H9 (cell line): ENCODE results near the gene KLF1. TPM values are rescaled to one million over a fixed set of nuclear protein-coding genes. Genes with fewer than 3 reads are reported as not detected.

ENCODE experiments used
- DNase-seq: peaks from one replicate; pipeline ENCODE4 v3.0.0-alpha.2; 2017
- H2AFZ ChIP-seq: one replicate; pipeline ENCODE4 v1.6.1; 2013; ENCODE audit warnings: mild to moderate bottlenecking, low read length, control low read depth, moderate library complexity
- H2AK5ac ChIP-seq: 2 replicates; pipeline ENCODE4 v1.6.1; 2013; ENCODE audit warnings: low read length, control low read depth, mixed read lengths; ENCODE audit not compliant: insufficient read length
- H2BK120ac ChIP-seq: one replicate; pipeline ENCODE4 v1.6.1; 2013; ENCODE audit warnings: low read depth, mild to moderate bottlenecking, low read length, control low read depth, inconsistent platforms; ENCODE audit not compliant: poor library complexity, severe bottlenecking
- H2BK12ac ChIP-seq: 2 replicates; pipeline ENCODE4 v1.6.1; 2013; ENCODE audit warnings: low read length, control low read depth, mixed read lengths, low read depth; ENCODE audit not compliant: insufficient read length
- H2BK15ac ChIP-seq: 2 replicates; pipeline ENCODE4 v1.6.1; 2013; ENCODE audit warnings: low read depth, low read length, control low read depth
- H2BK20ac ChIP-seq: one replicate; pipeline ENCODE4 v1.6.1; 2013; ENCODE audit warnings: low read depth, mild to moderate bottlenecking, low read length, control low read depth, inconsistent platforms; ENCODE audit not compliant: poor library complexity, severe bottlenecking
- H2BK5ac ChIP-seq: 2 replicates; pipeline ENCODE4 v1.6.1; 2013; ENCODE audit warnings: low read length, control low read depth, mixed read lengths; ENCODE audit not compliant: insufficient read length
- H3K14ac ChIP-seq: 2 replicates; pipeline ENCODE4 v1.6.1; 2013; ENCODE audit warnings: low read length, control low read depth; ENCODE audit not compliant: insufficient read depth
- H3K18ac ChIP-seq: 2 replicates; pipeline ENCODE4 v1.6.1; 2013; ENCODE audit warnings: low read depth, mild to moderate bottlenecking, mixed read lengths, low read length, control low read depth; ENCODE audit not compliant: insufficient read length
- H3K23ac ChIP-seq: 2 replicates; pipeline ENCODE4 v1.6.1; 2013; ENCODE audit warnings: low read length, control low read depth, mixed read lengths, low read depth; ENCODE audit not compliant: insufficient read length
- H3K23me2 ChIP-seq: 2 replicates; pipeline ENCODE4 v1.6.1; 2013; ENCODE audit warnings: low read depth, mild to moderate bottlenecking, mixed read lengths, low read length, control low read depth; ENCODE audit not compliant: insufficient read length, poor library complexity, severe bottlenecking
- H3K27ac ChIP-seq: 2 replicates; pipeline ENCODE4 v1.5.1; 2013; ENCODE audit warnings: low read length, control low read depth, mixed read lengths, low read depth; ENCODE audit not compliant: insufficient read length
- H3K27me3 ChIP-seq: 2 replicates; pipeline ENCODE4 v1.6.1; 2013; ENCODE audit warnings: low read length, control low read depth, inconsistent platforms; ENCODE audit not compliant: insufficient read depth
- H3K4ac ChIP-seq: 2 replicates; pipeline ENCODE4 v1.6.1; 2013; ENCODE audit warnings: low read depth, mild to moderate bottlenecking, control low read depth, inconsistent platforms, low read length, moderate library complexity
- H3K4me1 ChIP-seq: 2 replicates; pipeline ENCODE4 v1.6.1; 2013; ENCODE audit warnings: low read length, control low read depth, inconsistent platforms; ENCODE audit not compliant: insufficient read depth
- H3K4me2 ChIP-seq: 2 replicates; pipeline ENCODE4 v1.6.1; 2013; ENCODE audit warnings: low read length, control low read depth, mixed read lengths; ENCODE audit not compliant: insufficient read length, insufficient read depth
- H3K56ac ChIP-seq: 2 replicates; pipeline ENCODE4 v1.6.1; 2013; ENCODE audit warnings: low read depth, mild to moderate bottlenecking, mixed read lengths, low read length, control low read depth; ENCODE audit not compliant: insufficient read length
- H3K79me1 ChIP-seq: 2 replicates; pipeline ENCODE4 v1.6.1; 2013; ENCODE audit warnings: low read depth, mild to moderate bottlenecking, moderate library complexity, low read length, control low read depth, inconsistent platforms; ENCODE audit not compliant: insufficient read depth, poor library complexity, severe bottlenecking
- H3K79me2 ChIP-seq: 2 replicates; pipeline ENCODE4 v1.6.1; 2013; ENCODE audit warnings: low read length, control low read depth, inconsistent platforms; ENCODE audit not compliant: insufficient read depth
- H3K9ac ChIP-seq: 2 replicates; pipeline ENCODE4 v1.6.1; 2013; ENCODE audit warnings: low read length, control low read depth, mixed read lengths; ENCODE audit not compliant: insufficient read length; ENCODE audit errors: extremely low read depth
- H3K9me3 ChIP-seq: one replicate; pipeline ENCODE4 v1.6.1; 2013; ENCODE audit warnings: low read depth, low read length, inconsistent platforms; ENCODE audit not compliant: control insufficient read depth
- H3T11ph ChIP-seq: one replicate; pipeline ENCODE4 v1.6.1; 2013; ENCODE audit warnings: mild to moderate bottlenecking, low read length, control low read depth, inconsistent platforms
- H4K20me1 ChIP-seq: one replicate; pipeline ENCODE4 v1.6.1; 2013; ENCODE audit not compliant: control insufficient read depth, insufficient read length, insufficient read depth
- H4K5ac ChIP-seq: 2 replicates; pipeline ENCODE4 v1.6.1; 2013; ENCODE audit warnings: low read depth, mild to moderate bottlenecking, mixed read lengths, low read length, control low read depth; ENCODE audit not compliant: insufficient read length
- H4K8ac ChIP-seq: replicated peaks from 2 replicates; pipeline ENCODE4 v1.6.1; 2013; ENCODE audit warnings: low read length, control low read depth, mixed read lengths, low read depth; ENCODE audit not compliant: insufficient read length
- H4K91ac ChIP-seq: 2 replicates; pipeline ENCODE4 v1.6.1; 2013; ENCODE audit warnings: low read depth, mild to moderate bottlenecking, moderate library complexity, mixed read lengths, low read length, control low read depth; ENCODE audit not compliant: insufficient read length
- H3K27ac Mint-ChIP-seq, 3 experiments: 2 replicates in 2 of 3; 3 replicates in 1 of 3; pipeline ENCODE4 v1.8.0; 2020 to 2021; ENCODE audit warnings: mixed read lengths in 3 of 3, mild to moderate bottlenecking in 1 of 3, moderate library complexity in 1 of 3
- H3K27me3 Mint-ChIP-seq: 2 replicates; pipeline ENCODE4 v1.8.0; 2021; ENCODE audit warnings: low read depth, mild to moderate bottlenecking, moderate library complexity, mixed read lengths
- H3K36me3 Mint-ChIP-seq, 3 experiments: 2 replicates in 2 of 3; 3 replicates in 1 of 3; pipeline ENCODE4 v1.8.0; 2020 to 2021; ENCODE audit warnings: low read depth in 3 of 3, mixed read lengths in 3 of 3; ENCODE audit not compliant: insufficient read depth in 1 of 3
- H3K4me1 Mint-ChIP-seq, 2 experiments: 2 replicates each; pipeline ENCODE4 v1.8.0; 2020; ENCODE audit warnings: mixed read lengths in 2 of 2
- H3K4me3 Mint-ChIP-seq, 2 experiments: 2 replicates in 1 of 2; 3 replicates in 1 of 2; pipeline ENCODE4 v1.8.0; 2020 to 2021; ENCODE audit warnings: mild to moderate bottlenecking in 2 of 2, mixed read lengths in 2 of 2, moderate library complexity in 1 of 2
- H3K9me3 Mint-ChIP-seq, 2 experiments: 2 replicates in 1 of 2; 3 replicates in 1 of 2; pipeline ENCODE4 v1.8.0; 2020; ENCODE audit warnings: mild to moderate bottlenecking in 2 of 2, mixed read lengths in 2 of 2, moderate library complexity in 1 of 2
- CTCF ChIP-seq: fragments of 200-600 bp; sonication (generic); conservative IDR thresholded peaks from 3 replicates; pipeline ENCODE4 v1.8.0; 2021; ENCODE audit warnings: antibody characterized with exemption, mild to moderate bottlenecking
- WGBS: extraction: QIAGEN DNeasy Blood & Tissue Kit; methylation state at CpG from one replicate; pipeline ENCODE4 v1.1.7; 2013; ENCODE audit warnings: missing lambda C conversion rate, low lambda C conversion rate, mixed read lengths; ENCODE audit not compliant: insufficient read length; ENCODE audit errors: extremely low coverage; 5-methylcytosine and 5-hydroxymethylcytosine counted together
- total RNA-seq: library from RNA; stranded (reverse); gene quantifications from 2 replicates; pipeline ENCODE4 v1.2.1, GENCODE V29; 2021

KLF1 gene
- total RNA-seq, 1 experiment from 2014 or later, result 0.37 TPM

- Histone ChIP-seq H4K20me1 (no peaks in the 10 kb centered on the region), H3K56ac (no peak overlapping the region), H3K23ac (no peak overlapping the region), H3K4me1 (no peaks in the 10 kb centered on the region), H4K5ac (no peak overlapping the region), H3K9me3 (no peaks in the 10 kb centered on the region), H4K8ac (no peak overlapping the region), H2AFZ (no peak overlapping the region), H3K27ac (no peak overlapping the region), H2BK20ac (no peak overlapping the region), H3K79me2 (no peaks in the 10 kb centered on the region), H2BK12ac (no peak overlapping the region), H3K4me2 (peak overlapping the region; percentile 79), H3K18ac (peak overlapping the region; percentile 7), H2BK120ac (no peak overlapping the region), H3K4ac (no peak overlapping the region), H2BK5ac (no peak overlapping the region), H2AK5ac (no peak overlapping the region), H3K14ac (peak overlapping the region; percentile 73), H2BK15ac (no peak overlapping the region), H4K91ac (no peak overlapping the region), H3K79me1 (no peaks in the 10 kb centered on the region), H3K9ac (peak overlapping the region; percentile 38), H3T11ph (no peak overlapping the region), H3K27me3 (0 out of 2 replicates have a peak, but pooled peaks cover 1% of the 10 kb centered on the region), H3K23me2 (peaks cover 9% of the 10 kb centered on the region)
- H3K27me3 Mint-ChIP-seq, result peaks cover 52% of the 10 kb centered on the region
- H3K27ac Mint-ChIP-seq, result no peak overlapping the region; a peak in 1 of 7 replicates
- peak overlapping the region; percentile 55 to 82 for H3K4me3 Mint-ChIP-seq
- peaks cover 16% of the 10 kb centered on the region in 2 experiments for H3K9me3 Mint-ChIP-seq
- DNase-seq, result no peak
- TF ChIP-seq CTCF, result no peak; the same call in 2 of the 3 replicates
- H3K4me1 Mint-ChIP-seq, result peaks cover 11 to 16% of the 10 kb centered on the region in 2 experiments
- peaks cover under 1 to 7% (median 4%) of the 10 kb centered on the region in 3 experiments; a peak in 5 of 7 replicates for H3K36me3 Mint-ChIP-seq
- no CpG with 5 or more reads among the region's 53 CpGs for WGBS
Observed at GRCh38 chr19:12885749-12886650, 1.0 kb downstream of the KLF1 start.
